ENCODE data around the gene MPC1L. TPM values are rescaled to one million over a fixed set of nuclear protein-coding genes. Genes with fewer than 3 reads are reported as not detected.

Gene MPC1L
- total RNA-seq, 2 donors from 2014 or later, result not detected

GRCh38 chrX:40603446-40603845 lies 19.8 kb upstream of the MPC1L start:
- H3K9ac ChIP-seq (ENCODE audit: low read depth in 2 of 2, low read length in 2 of 2), result no peak overlapping the region
- H3K36me3 ChIP-seq, result no peaks in the 10 kb centered on the region
- H3K27me3 ChIP-seq, result no peaks in the 10 kb centered on the region
- intact Hi-C loops (cut with DNase I), result no loop called here
- no peak overlapping the region for H3K27ac ChIP-seq
- no peak overlapping the region for H3K4me3 ChIP-seq
- H3K4me1 ChIP-seq, result no peaks in the 10 kb centered on the region
- no peak for TF ChIP-seq CTCF (IDR thresholded peaks at IDR 0.05)
- no peak for DNase-seq
- no peaks in the 10 kb centered on the region for H3K9me3 ChIP-seq

GRCh38 chrX:40607381-40607780 lies 15.8 kb upstream of the MPC1L start:
- H3K4me3 ChIP-seq, result no peak overlapping the region
- TF ChIP-seq CTCF (IDR thresholded peaks at IDR 0.05), result no peak
- H3K9me3 ChIP-seq, result no peaks in the 10 kb centered on the region
- H3K36me3 ChIP-seq, result no peaks in the 10 kb centered on the region
- no peak for DNase-seq
- no peak overlapping the region for H3K9ac ChIP-seq (ENCODE audit: low read depth in 2 of 2, low read length in 2 of 2)
- no peak overlapping the region for H3K27ac ChIP-seq
- no peaks in the 10 kb centered on the region for H3K4me1 ChIP-seq
- intact Hi-C loops (cut with DNase I), result no loop called here
- H3K27me3 ChIP-seq, result peaks cover 6% of the 10 kb centered on the region

GRCh38 chrX:40612511-40612910 lies 10.7 kb upstream of the MPC1L start:
- Histone ChIP-seq H3K9ac (ENCODE audit: low read depth in 2 of 2, low read length in 2 of 2) (no peak overlapping the region), H3K4me1 (no peaks in the 10 kb centered on the region), H3K4me3 (no peak overlapping the region), H3K36me3 (no peaks in the 10 kb centered on the region), H3K27me3 (peaks cover 11% of the 10 kb centered on the region), H3K9me3 (no peaks in the 10 kb centered on the region), H3K27ac (no peak overlapping the region)
- no peak for TF ChIP-seq CTCF (IDR thresholded peaks at IDR 0.05)
- intact Hi-C loops (cut with DNase I), result no loop called here
- DNase-seq, result no peak

GRCh38 chrX:40615976-40616375 lies 7.3 kb upstream of the MPC1L start:
- H3K36me3 ChIP-seq, result no peaks in the 10 kb centered on the region
- H3K27me3 ChIP-seq, result peaks cover 11% of the 10 kb centered on the region
- intact Hi-C loops (cut with DNase I), result no loop called here
- H3K9me3 ChIP-seq, result no peaks in the 10 kb centered on the region
- TF ChIP-seq CTCF (IDR thresholded peaks at IDR 0.05), result no peak
- no peak overlapping the region for H3K27ac ChIP-seq
- no peaks in the 10 kb centered on the region for H3K4me1 ChIP-seq
- no peak overlapping the region for H3K9ac ChIP-seq (ENCODE audit: low read depth in 2 of 2, low read length in 2 of 2)
- no peak overlapping the region for H3K4me3 ChIP-seq
- no peak for DNase-seq

- TF ChIP-seq CTCF (IDR thresholded peaks at IDR 0.05), result no peak
- peaks cover 3% of the 10 kb centered on the region for H3K27me3 ChIP-seq
- H3K4me1 ChIP-seq, result no peaks in the 10 kb centered on the region
- intact Hi-C loops (cut with DNase I), result no loop called here
- no peaks in the 10 kb centered on the region for H3K9me3 ChIP-seq
- DNase-seq, result no peak
- no peaks in the 10 kb centered on the region for H3K36me3 ChIP-seq
- H3K4me3 ChIP-seq, result no peak overlapping the region
- no peak overlapping the region for H3K27ac ChIP-seq
- H3K9ac ChIP-seq (ENCODE audit: low read depth in 2 of 2, low read length in 2 of 2), result no peak overlapping the region
These were observed 5.7 kb upstream of the MPC1L start for GRCh38 chrX:40617566-40617965.
